ENCODE measurements around the gene NKAIN2.

The NKAIN2 gene

GRCh38 chr6:123965894-123966293, 162.2 kb downstream of the NKAIN2 start:
- Histone ChIP-seq H3K4me2 (ENCODE audit: low read depth, low read length) (no peak overlapping the region), H3K9ac (ENCODE audit: low read length) (no peak overlapping the region), H2AFZ (ENCODE audit: low read length) (no peak overlapping the region), H3K36me3 (replicated peaks; ENCODE audit: insufficient read depth, low read length) (no peaks in the 10 kb centered on the region), H3K27me3 (replicated peaks; ENCODE audit: insufficient read depth, low read length) (no peaks in the 10 kb centered on the region), H3K9me3 (replicated peaks; ENCODE audit: insufficient read depth, low read length) (no peaks in the 10 kb centered on the region), H3F3A (ENCODE audit: insufficient read depth, low read length) (no peaks in the 10 kb centered on the region), H4K20me1 (ENCODE audit: insufficient read depth, low read length) (no peaks in the 10 kb centered on the region), H3K4me1 (ENCODE audit: low read length) (no peaks in the 10 kb centered on the region), H3K79me2 (ENCODE audit: low read length) (no peaks in the 10 kb centered on the region), H3K27ac (ENCODE audit: low read length) (no peak overlapping the region), H3K9me2 (replicated peaks; ENCODE audit: insufficient read depth, low read length) (no peaks in the 10 kb centered on the region), H3K4me3 (ENCODE audit: low read length) (no peak overlapping the region)
- TF ChIP-seq EZH2 (optimal IDR thresholded peaks at IDR 0.05; ENCODE audit: low read depth, low read length) (no peak), EZH2phosphoT487 (IDR thresholded peaks at IDR 0.05; ENCODE audit: low read length) (no peak)
- TF ChIP-seq, protein P1, sequence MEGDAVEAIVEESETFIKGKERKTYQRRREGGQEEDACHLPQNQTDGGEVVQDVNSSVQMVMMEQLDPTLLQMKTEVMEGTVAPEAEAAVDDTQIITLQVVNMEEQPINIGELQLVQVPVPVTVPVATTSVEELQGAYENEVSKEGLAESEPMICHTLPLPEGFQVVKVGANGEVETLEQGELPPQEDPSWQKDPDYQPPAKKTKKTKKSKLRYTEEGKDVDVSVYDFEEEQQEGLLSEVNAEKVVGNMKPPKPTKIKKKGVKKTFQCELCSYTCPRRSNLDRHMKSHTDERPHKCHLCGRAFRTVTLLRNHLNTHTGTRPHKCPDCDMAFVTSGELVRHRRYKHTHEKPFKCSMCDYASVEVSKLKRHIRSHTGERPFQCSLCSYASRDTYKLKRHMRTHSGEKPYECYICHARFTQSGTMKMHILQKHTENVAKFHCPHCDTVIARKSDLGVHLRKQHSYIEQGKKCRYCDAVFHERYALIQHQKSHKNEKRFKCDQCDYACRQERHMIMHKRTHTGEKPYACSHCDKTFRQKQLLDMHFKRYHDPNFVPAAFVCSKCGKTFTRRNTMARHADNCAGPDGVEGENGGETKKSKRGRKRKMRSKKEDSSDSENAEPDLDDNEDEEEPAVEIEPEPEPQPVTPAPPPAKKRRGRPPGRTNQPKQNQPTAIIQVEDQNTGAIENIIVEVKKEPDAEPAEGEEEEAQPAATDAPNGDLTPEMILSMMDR (IDR thresholded peaks at IDR 0.05; ENCODE audit: low read length) = no peak
- DNase-seq = no peak

GRCh38 chr6:123966618-123967017, 163.0 kb downstream of the NKAIN2 start:
- Histone ChIP-seq H3K9me3 (replicated peaks; ENCODE audit: insufficient read depth, low read length) (no peaks in the 10 kb centered on the region), H3K36me3 (replicated peaks; ENCODE audit: insufficient read depth, low read length) (no peaks in the 10 kb centered on the region), H3K4me1 (ENCODE audit: low read length) (no peaks in the 10 kb centered on the region), H3K79me2 (ENCODE audit: low read length) (no peaks in the 10 kb centered on the region), H4K20me1 (ENCODE audit: insufficient read depth, low read length) (no peaks in the 10 kb centered on the region), H3K27me3 (replicated peaks; ENCODE audit: insufficient read depth, low read length) (no peaks in the 10 kb centered on the region), H2AFZ (ENCODE audit: low read length) (no peak overlapping the region), H3K9ac (ENCODE audit: low read length) (no peak overlapping the region), H3K4me3 (ENCODE audit: low read length) (no peak overlapping the region), H3K9me2 (replicated peaks; ENCODE audit: insufficient read depth, low read length) (no peaks in the 10 kb centered on the region), H3K4me2 (ENCODE audit: low read depth, low read length) (no peak overlapping the region), H3K27ac (ENCODE audit: low read length) (no peak overlapping the region), H3F3A (ENCODE audit: insufficient read depth, low read length) (no peaks in the 10 kb centered on the region)
- TF ChIP-seq, protein P1 (IDR thresholded peaks at IDR 0.05; ENCODE audit: low read length) = no peak
- TF ChIP-seq EZH2 (optimal IDR thresholded peaks at IDR 0.05; ENCODE audit: low read depth, low read length) (no peak), EZH2phosphoT487 (IDR thresholded peaks at IDR 0.05; ENCODE audit: low read length) (no peak)
- DNase-seq = no peak

DNA sequence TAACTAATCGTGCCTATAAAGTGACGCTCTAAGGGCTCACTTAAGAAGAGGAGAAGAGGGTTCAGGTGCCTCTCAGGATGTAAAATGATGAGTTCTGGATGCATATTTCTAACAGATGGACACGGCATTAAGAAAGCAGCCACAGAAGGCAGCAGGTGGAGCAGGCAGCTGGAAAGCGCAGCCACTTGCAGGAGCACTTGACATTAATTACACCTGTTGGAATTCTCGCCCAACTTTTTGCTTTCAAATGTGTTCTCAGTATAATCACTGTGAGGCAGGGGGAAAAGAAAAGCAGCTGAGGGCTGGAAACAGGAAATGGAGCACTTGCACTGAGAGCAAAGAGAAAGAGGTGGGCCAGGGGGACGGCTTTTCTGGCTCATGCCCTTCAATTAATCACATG, 164.2 kb downstream of the NKAIN2 start:
- no peak for TF ChIP-seq EZH2phosphoT487 (IDR thresholded peaks at IDR 0.05; ENCODE audit: low read length)
- Histone ChIP-seq H2AFZ (ENCODE audit: low read length) (no peak overlapping the region), H3K27me3 (replicated peaks; ENCODE audit: insufficient read depth, low read length) (no peaks in the 10 kb centered on the region), H4K20me1 (ENCODE audit: insufficient read depth, low read length) (no peaks in the 10 kb centered on the region), H3K4me2 (ENCODE audit: low read depth, low read length) (no peak overlapping the region), H3K9me3 (replicated peaks; ENCODE audit: insufficient read depth, low read length) (no peaks in the 10 kb centered on the region), H3K36me3 (replicated peaks; ENCODE audit: insufficient read depth, low read length) (no peaks in the 10 kb centered on the region), H3K9ac (ENCODE audit: low read length) (no peak overlapping the region), H3K4me3 (ENCODE audit: low read length) (no peak overlapping the region), H3K4me1 (ENCODE audit: low read length) (no peaks in the 10 kb centered on the region), H3K9me2 (replicated peaks; ENCODE audit: insufficient read depth, low read length) (no peaks in the 10 kb centered on the region), H3F3A (ENCODE audit: insufficient read depth, low read length) (no peaks in the 10 kb centered on the region), H3K27ac (ENCODE audit: low read length) (no peak overlapping the region), H3K79me2 (ENCODE audit: low read length) (no peaks in the 10 kb centered on the region)
- DNase-seq = no peak

DNA sequence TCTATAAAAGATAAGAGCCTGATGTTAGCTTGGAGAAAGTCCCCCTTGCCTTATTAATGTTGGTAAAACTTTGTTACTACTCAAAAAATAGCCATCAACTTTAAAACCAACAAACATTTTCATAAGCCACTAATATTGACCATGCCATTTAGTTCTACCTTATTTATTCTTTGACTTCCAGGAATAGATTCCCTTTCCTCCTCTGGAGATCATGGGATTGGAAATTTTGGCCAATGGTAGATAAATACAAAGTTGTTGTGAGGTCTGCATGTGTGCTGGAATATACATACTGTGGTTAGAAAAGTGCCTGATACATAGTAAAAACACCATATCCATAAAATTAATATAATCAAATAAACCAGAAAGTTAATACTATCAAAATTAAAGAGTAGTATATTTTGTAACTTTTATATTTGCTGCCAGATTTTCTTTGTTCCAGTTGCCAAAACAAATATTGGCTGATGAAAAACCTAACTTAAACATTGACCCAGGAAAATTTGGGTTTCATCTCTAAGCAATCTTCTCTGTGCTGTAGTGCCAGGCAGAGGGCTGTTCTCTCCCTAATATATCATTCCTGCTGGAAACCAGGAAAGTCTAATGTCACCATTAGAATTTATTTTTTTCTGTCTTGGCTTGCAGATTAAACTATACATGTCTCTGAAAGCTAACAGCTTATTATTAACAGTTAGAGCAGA, 169.1 kb downstream of the NKAIN2 start:
- Histone ChIP-seq H3K9me3 (replicated peaks; ENCODE audit: insufficient read depth, low read length) (no peaks in the 10 kb centered on the region), H3K79me2 (ENCODE audit: low read length) (no peaks in the 10 kb centered on the region), H3K27me3 (replicated peaks; ENCODE audit: insufficient read depth, low read length) (no peaks in the 10 kb centered on the region), H3K36me3 (replicated peaks; ENCODE audit: insufficient read depth, low read length) (no peaks in the 10 kb centered on the region), H3K9me2 (replicated peaks; ENCODE audit: insufficient read depth, low read length) (no peaks in the 10 kb centered on the region), H3K4me3 (ENCODE audit: low read length) (no peak overlapping the region), H3F3A (ENCODE audit: insufficient read depth, low read length) (no peaks in the 10 kb centered on the region), H3K27ac (ENCODE audit: low read length) (no peak overlapping the region), H3K4me1 (ENCODE audit: low read length) (no peaks in the 10 kb centered on the region), H3K4me2 (ENCODE audit: low read depth, low read length) (no peak overlapping the region), H4K20me1 (ENCODE audit: insufficient read depth, low read length) (no peaks in the 10 kb centered on the region), H3K9ac (ENCODE audit: low read length) (no peak overlapping the region), H2AFZ (ENCODE audit: low read length) (no peak overlapping the region)
- TF ChIP-seq EZH2phosphoT487 (IDR thresholded peaks at IDR 0.05; ENCODE audit: low read length) = no peak
- TF ChIP-seq, protein P1 (IDR thresholded peaks at IDR 0.05; ENCODE audit: low read length) = no peak
- no peak for TF ChIP-seq EZH2 (optimal IDR thresholded peaks at IDR 0.05; ENCODE audit: low read depth, low read length)
- DNase-seq = no peak
